ENCODE data around the gene ERH. TPM values are rescaled to one million over a fixed set of nuclear protein-coding genes. Genes with fewer than 3 reads are reported as not detected.
A peak's percentile ranks its signal among the peaks of the same experiment; 100 is the strongest.

The ERH gene
- total RNA-seq, 6 donors from 2014 or later: 36.7 to 121 (median 60.5) TPM

- no peak for TF ChIP-seq POLR2AphosphoS5 (IDR thresholded peaks at IDR 0.05)
- Histone ChIP-seq H3K27me3 (no peaks in the 10 kb centered on the region), H3K9me3 (no peaks in the 10 kb centered on the region), H3K4me1 (no peaks in the 10 kb centered on the region), H3K27ac (no peak overlapping the region), H3K36me3 (no peaks in the 10 kb centered on the region), H3K4me3 (no peak overlapping the region)
- DNase-seq (no peak), ATAC-seq (ENCODE audit: low FRiP score in 2 of 2) (no peak)
- WGBS, 2 donors: 60 to 66% methylated on average over 6 to 7 of the region's 7 CpGs
These were observed 41.1 kb downstream of the ERH start for GRCh38 chr14:69356903-69357543.

DNA sequence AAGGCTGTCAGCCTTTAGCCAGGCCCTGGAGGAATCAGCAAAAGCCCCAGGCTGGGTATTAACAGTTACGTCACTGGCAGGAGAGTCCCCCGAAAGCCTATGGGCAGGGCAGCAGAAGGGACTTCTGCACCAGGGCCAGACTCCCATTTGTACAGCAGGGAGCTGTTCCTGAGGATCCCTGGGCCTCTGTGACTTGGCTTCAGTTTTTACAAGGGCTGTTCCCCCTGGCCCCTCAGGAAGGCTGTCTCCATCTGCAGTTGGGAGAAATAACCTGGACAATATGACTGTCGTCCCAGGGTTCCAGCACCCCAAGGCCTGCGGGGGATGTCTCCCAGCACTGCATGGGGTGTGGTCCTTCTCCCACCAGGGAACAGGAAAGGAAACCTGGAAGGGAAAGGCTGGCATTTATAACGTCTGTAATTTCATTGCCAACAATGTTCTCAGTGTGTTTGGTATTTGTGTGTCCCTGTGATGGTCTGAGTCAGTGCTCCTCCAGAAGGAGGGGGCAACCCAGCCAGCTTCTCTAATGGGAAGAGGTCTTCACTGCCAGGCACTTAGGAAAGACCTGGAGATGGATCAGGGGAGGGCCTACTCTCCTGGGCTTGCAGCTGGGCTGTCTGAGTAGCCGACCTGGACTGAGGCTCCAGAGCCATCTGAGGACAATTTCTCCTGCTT is 42.4 kb downstream of the ERH start:
- H3K27me3 ChIP-seq: no peaks in the 10 kb centered on the region
- no peaks in the 10 kb centered on the region for H3K4me1 ChIP-seq
- no peak overlapping the region for H3K4me3 ChIP-seq
- H3K27ac ChIP-seq: no peak overlapping the region
- no peaks in the 10 kb centered on the region for H3K36me3 ChIP-seq
- peak in 1 of 2 donors; percentile 88 for ATAC-seq (ENCODE audit: low FRiP score in 2 of 2)
- no peak for DNase-seq
- H3K9me3 ChIP-seq: no peaks in the 10 kb centered on the region
- WGBS, 2 donors: 75 to 86% methylated on average over 4 to 6 of the region's 6 CpGs
- TF ChIP-seq POLR2AphosphoS5 (IDR thresholded peaks at IDR 0.05) (no peak), EP300 (IDR thresholded peaks at IDR 0.05) (no peak), POLR2A (IDR thresholded peaks at IDR 0.05) (no peak)
- TF ChIP-seq, protein P1, sequence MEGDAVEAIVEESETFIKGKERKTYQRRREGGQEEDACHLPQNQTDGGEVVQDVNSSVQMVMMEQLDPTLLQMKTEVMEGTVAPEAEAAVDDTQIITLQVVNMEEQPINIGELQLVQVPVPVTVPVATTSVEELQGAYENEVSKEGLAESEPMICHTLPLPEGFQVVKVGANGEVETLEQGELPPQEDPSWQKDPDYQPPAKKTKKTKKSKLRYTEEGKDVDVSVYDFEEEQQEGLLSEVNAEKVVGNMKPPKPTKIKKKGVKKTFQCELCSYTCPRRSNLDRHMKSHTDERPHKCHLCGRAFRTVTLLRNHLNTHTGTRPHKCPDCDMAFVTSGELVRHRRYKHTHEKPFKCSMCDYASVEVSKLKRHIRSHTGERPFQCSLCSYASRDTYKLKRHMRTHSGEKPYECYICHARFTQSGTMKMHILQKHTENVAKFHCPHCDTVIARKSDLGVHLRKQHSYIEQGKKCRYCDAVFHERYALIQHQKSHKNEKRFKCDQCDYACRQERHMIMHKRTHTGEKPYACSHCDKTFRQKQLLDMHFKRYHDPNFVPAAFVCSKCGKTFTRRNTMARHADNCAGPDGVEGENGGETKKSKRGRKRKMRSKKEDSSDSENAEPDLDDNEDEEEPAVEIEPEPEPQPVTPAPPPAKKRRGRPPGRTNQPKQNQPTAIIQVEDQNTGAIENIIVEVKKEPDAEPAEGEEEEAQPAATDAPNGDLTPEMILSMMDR (IDR thresholded peaks at IDR 0.05): no peak

- Histone ChIP-seq H3K36me3 (no peaks in the 10 kb centered on the region), H3K4me1 (no peaks in the 10 kb centered on the region), H3K27ac (no peak overlapping the region), H3K27me3 (no peaks in the 10 kb centered on the region), H3K9me3 (no peaks in the 10 kb centered on the region), H3K4me3 (no peak overlapping the region)
- no peak for TF ChIP-seq POLR2AphosphoS5 (IDR thresholded peaks at IDR 0.05)
- no peak for TF ChIP-seq EP300 (IDR thresholded peaks at IDR 0.05)
- no peak for TF ChIP-seq POLR2A (IDR thresholded peaks at IDR 0.05)
- TF ChIP-seq, protein P1 (IDR thresholded peaks at IDR 0.05): no peak
- ATAC-seq (ENCODE audit: low FRiP score in 2 of 2) (no peak), DNase-seq (no peak)
- WGBS, 2 donors: 88 to 94% methylated on average over 5 to 6 of the region's 6 CpGs
These were observed 42.9 kb downstream of the ERH start for GRCh38 chr14:69355154-69355597.

DNA sequence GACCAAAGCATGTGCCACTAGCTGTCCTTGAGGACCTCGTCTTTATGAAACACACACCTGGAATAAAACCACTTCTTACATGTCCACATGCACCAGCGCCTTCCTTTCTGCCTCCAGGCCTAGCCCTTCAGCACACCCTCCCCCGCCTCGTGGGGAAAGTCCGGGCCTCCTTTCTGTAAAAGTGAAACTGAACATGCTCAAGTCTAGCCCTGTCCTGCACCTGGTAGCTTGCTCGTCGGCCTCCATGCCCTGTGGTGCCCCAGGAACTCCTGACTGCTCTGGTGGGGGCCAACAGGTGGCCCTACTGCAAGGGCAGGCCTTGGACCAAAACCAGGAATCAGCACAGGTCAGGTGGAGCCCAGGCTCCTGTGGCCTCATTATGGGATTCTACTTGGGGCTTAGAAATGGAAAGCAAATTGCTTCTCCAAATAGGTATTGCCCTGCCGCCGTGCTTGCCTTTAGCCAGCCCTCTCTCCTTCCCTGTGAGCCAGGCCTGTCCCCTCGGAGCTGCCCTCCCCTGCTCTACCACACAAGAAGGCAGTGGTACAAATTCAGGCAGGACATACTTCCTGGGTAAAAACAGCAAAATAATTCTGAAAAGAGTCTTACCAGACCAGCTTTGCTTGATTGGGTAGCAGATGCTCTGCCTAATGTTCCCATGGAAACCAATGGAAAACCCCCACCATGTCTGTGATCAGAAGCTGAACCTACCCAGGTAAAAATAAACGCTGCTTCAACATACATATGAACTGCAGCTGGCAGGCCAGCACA is 43.5 kb downstream of the ERH start:
- H3K9me3 ChIP-seq: no peaks in the 10 kb centered on the region
- ATAC-seq (ENCODE audit: low FRiP score in 2 of 2) (no peak), DNase-seq (no peak)
- no peaks in the 10 kb centered on the region for H3K4me1 ChIP-seq
- no peak overlapping the region for H3K27ac ChIP-seq
- no peak overlapping the region for H3K4me3 ChIP-seq
- TF ChIP-seq EP300 (IDR thresholded peaks at IDR 0.05) (no peak), POLR2A (IDR thresholded peaks at IDR 0.05) (no peak), POLR2AphosphoS5 (IDR thresholded peaks at IDR 0.05) (no peak)
- TF ChIP-seq, protein P1 (IDR thresholded peaks at IDR 0.05): no peak
- no peaks in the 10 kb centered on the region for H3K36me3 ChIP-seq
- WGBS, 2 donors: 68 to 69% methylated on average over 11 of the region's 11 CpGs
- no peaks in the 10 kb centered on the region for H3K27me3 ChIP-seq

- 97% methylated on average over 3 of the region's 3 CpGs for WGBS, 2 donors
These were observed 44.9 kb downstream of the ERH start for GRCh38 chr14:69353168-69353567.

More at GRCh38 chr14:69353168-69353567, 44.9 kb downstream of the ERH start:
- Histone ChIP-seq H3K9me3 (no peaks in the 10 kb centered on the region), H3K4me3 (no peak overlapping the region), H3K36me3 (no peaks in the 10 kb centered on the region), H3K27me3 (no peaks in the 10 kb centered on the region), H3K27ac (no peak overlapping the region), H3K4me1 (no peaks in the 10 kb centered on the region)
- ATAC-seq (ENCODE audit: low FRiP score in 2 of 2) (no peak), DNase-seq (no peak)
- TF ChIP-seq POLR2AphosphoS5 (IDR thresholded peaks at IDR 0.05) (no peak), POLR2A (IDR thresholded peaks at IDR 0.05) (no peak), EP300 (IDR thresholded peaks at IDR 0.05) (no peak)
- TF ChIP-seq, protein P1 (IDR thresholded peaks at IDR 0.05): no peak

All from upper lobe of left lung (tissue), 6 donors.